CD4-positive, alpha-beta T cell treated with Interleukin-1 beta for 1 hour (primary cell): Measurements from ENCODE around the gene KYAT1.
"Not testable (repeated sequence)": the region's sequence is repeated elsewhere in the genome, so short reads cannot be mapped to it uniquely, and the experiment has no call there.

Experiments used
- DNase-seq, 2 donors: peaks; one replicate each; pipeline ENCODE4 v3.0.0-alpha.2; 2020 to 2022

KYAT1 gene

DNA sequence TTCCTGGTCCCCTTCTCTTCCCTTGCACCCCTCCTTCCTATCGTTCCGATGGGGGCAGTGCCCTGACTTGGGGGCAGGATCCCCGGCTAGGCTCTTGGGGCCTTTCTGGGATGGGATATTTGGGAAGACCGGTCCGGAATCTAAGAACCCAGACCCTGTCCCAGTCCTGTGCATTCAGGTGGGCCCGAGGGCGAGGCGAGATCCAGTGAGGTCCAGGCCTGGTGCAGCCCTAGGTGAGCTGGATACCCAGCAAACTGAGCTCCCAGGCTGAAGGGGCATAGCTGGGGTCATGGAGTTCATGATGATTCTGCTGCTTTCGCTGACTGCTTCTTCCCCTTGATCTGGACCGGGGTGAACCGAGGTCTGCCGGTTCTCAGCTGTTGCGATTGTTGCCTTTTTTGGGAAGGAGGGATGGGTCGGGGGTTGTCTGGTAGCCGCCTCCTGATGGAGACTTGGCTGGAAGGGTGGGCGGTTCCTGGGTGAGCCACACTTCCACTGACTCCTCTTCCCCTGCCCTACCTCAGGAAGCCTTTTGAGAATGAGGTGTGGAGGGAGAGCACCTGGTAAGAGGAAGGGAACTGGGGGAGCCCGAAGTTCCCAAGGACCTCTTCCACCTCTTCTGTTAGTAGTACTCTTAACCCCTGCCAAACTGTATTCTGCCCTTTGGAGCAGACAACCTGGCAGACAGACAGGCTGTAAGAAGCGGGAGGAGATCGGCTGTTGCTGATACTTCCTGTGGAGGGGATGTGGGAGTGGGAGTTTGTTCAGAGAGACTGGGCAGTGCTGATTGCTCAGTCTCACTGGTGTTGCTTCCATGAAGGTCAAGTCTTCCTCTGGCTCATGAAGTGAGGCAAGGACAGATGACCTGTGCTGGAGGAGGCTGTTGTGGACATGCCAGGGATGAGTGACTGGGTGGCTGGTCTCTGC, 1.2 kb upstream of the KYAT1 start:
- no peak for DNase-seq

DNA sequence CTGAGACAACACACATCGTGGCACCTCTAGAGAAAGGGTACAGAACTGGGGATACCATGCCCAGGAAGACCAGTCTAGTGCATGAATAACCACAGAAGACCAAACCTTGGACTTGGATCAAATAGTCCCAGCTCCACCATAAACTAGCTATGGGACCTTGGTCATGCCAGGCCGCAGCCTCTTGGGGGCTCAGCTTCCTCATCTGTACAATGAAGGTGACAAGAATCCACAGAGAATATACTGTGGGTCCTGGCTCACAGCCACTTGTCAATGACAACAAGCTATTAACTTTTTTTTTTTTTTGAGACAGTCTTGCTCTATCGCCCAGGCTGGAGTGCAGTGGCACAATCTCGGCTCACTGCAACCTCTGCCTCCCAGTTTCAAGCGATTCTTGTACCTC, 3.9 kb downstream of the KYAT1 start:
- DNase-seq, result no peak

DNA sequence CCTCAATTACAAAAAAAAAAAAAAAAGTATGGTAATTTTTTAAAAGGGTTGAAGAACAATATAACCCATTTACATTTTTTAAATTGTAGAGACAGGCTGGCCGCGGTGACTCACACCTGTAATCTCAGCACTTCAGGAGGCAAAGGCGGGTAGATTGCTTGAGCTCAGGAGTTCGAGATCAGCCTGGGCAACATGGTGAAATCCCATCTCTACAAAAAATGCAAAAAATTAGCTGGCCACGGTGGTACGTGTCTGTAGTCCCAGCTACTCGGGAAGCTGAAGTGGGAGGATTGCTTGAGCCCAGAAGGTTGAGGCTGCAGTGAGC, 10.8 kb downstream of the KYAT1 start:
- not testable (repeated sequence) for DNase-seq

DNA sequence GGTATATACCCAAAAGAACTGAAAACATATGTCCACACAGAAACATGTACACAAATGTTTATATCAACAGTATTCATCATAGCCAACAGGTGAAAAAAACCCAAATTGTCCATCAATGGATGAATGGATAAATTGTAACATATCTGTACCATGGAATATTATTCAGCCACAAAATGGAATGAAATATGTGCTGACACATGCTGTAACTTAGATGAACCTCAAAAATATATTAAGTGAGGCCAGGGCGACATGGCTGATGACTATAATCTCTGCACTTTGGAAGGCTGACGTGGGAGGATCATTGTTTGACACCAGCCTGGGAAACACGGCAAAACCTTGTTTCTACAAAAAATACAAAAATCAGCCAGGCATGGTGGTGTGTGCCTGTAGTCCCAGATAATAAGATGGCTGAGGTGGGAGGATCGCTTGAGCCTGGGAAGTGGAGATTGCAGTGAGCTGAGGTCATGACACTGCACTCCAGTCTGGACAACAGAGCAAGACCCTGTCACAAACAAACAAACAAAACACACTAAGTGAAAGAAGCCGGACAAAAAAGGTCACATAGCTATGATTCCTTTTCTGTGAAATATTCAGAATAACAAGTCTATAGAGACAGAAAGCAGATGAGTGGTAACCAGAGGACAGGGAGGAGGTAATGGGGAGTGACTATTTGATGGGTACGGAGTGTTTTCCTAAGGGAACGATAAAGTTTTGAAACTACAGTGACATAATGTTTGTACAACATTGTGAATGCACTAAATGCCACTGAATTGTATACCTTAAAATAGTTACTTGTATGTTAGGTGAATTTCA, 11.4 kb downstream of the KYAT1 start:
- no peak for DNase-seq

DNA sequence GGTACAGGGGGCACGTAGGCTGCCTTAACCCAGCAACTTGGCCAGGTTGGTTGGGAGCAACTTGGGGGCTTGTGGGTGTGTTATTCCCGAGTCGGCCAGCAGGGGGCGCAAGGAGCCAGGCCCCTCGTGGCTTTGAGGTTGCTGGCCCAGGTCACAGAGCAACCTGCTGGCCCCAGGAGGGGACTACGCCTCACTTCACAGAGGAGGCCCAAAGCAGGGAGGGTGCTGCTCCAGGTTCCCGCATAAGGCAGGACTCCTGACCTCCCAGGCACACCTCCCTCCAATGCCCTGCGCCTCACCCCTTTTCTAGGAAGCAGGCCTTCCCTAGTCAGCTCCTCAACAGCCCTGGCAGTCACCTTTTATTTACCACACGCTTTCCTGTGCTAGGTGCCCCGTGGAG, 18.1 kb downstream of the KYAT1 start:
- peak; percentile 79 to 82 for DNase-seq

DNA sequence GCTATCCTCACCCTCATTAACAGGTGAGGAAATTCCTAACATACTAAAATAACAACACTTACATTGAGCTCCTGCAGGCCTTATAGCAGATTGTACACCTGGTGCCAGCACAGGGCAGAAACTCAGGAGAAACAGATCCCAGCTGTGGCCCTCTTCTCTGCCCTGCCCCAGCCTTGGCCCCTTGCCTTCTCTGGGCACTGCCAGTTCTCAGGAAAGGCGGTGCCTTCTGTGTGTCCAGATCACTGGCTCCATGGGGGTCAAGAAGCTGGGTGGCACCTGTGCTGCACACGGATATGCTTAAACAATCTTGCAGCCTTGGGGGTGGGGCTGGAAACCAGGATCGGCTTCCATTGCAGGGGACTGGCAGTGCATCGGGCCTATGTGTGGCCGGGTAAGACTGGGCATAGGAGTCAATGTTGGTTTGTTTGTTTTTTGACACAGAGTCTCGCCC, 19.3 kb downstream of the KYAT1 start:
- no peak for DNase-seq

DNA sequence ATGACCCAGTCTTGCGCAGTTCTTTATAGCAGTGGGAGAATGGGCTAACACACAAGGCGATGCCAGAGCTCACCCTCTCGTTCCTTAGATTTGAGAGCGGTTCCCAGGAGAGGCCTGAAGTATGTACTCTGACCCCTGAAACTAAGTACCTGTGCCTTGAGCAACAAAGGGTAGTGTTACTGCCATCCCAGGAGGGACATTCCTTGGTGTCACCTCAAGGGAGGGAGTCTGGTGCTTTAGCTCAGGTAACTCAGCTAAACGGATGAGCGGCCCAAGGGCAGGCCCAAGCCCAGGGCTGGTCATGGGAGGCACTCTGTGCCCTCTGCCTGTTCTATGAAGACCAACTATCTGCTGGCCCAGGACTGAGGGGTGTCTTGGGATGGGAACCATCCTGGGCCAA, 20.2 kb downstream of the KYAT1 start:
- no peak for DNase-seq

DNA sequence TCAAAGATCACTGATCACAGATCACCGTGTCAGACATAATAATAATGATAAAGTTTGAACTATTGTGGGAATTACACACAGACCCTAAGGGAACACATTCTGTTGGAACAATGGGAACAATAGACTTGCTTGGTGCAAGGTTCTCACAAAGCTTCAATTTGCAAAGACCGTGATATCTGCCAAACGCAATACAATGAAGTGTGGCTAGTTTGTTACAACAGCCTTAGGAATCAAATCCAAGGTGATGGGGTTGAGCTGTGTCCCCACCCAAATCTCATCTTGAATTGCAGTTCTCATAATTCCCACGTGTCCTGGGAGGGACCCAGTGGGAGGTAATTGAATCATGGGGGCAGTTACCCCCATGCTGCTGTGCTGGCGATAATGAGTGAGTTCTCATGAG, 20.8 kb downstream of the KYAT1 start:
- DNase-seq, result no peak

DNA sequence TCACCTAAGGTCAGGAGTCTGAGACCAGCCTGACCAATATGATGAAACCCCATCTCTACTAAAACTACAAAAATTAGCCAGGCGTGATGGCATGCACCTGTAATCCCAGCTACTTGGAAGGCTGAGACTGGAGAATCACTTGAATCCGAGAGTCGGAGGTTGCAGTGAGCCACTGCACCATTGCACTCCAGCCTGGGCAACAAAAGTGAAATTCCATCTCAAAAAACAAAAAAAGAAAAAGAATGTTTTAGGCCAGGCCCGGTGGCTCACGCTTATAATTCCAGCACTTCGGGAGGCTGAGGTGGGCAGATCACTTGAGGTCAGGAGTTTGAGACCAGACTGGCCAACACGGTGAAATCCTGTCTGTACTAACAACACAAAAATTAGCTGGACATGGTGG, 23.3 kb downstream of the KYAT1 start:
- DNase-seq, result not testable (repeated sequence)

DNA sequence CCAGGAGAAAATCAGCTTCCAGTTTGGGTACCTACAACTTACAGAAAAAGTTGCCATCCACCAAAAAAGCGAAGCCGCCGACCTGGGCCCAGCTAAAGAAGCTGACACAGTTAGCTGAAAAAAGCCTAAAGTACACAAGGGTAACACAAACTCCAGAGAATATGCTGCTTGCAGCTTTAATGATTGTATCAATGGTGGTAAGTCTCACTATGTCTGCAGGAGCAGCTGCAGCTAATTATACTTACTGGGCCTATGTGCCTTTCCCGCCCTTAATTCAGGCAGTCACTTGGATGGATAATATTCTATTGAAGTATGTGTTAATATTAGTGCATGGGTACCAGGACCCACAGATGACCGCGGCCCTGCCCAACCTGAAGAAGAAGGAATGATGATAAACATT, 27.3 kb downstream of the KYAT1 start:
- not testable (repeated sequence) for DNase-seq

DNA sequence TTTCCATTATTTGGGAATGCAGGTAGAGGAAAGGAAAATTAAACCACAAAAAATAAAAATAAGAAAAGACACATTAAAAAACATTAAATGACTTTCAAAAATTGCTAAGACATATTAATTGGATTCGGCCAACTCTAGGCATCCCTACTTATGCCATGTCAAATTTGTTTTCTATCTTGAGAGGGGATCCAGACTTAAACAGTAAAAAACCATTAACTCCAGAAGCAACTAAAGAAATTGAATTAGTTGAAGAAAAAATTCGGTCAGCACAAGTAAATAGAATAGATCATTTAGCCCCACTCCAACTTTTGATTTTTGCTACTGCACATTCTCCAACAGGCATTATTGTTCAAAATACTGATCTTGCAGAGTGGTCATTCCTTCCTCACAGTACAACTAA, 29.1 kb downstream of the KYAT1 start:
- DNase-seq, result not testable (repeated sequence)

DNA sequence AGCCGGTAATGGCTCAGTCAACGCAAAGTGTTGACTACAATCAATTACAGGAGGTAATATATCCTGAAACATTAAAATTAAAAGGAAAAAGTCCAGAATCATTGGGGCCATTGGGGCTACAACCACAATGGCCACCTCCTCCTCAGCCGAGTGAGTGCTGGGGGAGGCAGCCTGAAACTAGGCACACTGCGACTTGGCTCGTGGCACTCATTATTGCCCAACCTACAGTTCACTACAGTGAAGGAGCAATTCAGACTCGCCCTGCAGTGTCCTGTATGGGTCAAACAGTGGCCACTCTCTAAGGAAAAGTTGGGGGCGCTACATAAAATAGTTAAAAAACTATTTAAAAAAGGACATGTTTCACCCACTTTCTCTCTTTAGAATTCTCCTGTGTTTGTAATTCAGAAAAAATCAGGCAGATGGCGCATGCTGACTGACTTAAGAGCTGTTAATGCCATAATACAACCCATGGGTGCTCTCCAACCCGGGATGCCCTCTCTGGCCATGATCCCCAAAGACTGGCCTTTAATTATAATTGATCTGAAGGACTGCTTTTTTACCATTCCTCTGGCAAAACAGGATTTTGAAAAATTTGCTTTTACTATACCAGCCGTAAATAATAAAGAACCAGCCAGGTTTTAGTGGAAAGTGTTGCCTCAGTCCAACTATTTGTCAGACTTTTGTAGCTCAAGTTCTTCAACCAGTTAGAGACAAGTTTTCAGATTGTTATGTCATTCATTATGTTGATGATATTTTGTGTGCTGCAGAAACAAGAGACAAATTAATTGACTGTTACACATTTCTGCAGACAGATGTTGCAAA, 29.8 kb downstream of the KYAT1 start:
- peak; percentile 4 to 29 for DNase-seq

DNA sequence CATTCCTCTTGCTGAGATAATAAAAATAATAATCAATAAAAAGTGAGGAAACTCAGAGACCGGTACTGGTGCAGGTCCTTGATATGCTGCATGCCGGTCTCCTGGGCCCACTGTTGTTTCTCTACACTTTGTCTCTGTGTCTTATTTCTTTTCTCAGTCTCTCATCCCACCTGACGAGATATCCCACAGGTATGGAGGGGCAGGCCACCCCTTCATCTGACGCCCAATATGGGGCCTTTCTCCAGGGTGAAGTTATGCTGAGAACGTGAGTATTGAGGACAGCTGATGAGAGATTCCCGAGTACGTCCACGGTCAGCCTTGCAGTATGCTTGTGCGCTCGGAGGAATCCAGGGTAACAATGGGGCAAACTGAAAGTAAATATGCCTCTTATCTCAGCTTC, 30.7 kb downstream of the KYAT1 start:
- not testable (repeated sequence) for DNase-seq

DNA sequence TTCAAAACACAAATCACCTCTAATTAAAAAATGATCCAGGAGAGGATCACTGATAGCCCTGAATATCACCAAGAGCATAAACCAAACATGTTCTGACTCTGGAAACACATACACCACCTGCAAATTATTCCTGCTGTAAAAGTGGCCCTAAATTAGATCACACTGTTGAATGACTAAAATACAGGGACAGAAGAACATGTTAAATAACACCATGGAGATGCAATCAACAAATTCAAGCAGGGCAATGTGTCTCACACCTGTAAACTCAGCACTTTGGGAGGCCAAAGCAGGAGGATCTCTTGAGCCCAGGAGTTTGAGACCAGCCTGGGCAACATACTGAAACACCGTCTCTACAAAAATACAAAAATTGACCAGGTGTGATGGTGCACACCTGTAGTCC, 33.9 kb downstream of the KYAT1 start:
- no peak for DNase-seq

DNA sequence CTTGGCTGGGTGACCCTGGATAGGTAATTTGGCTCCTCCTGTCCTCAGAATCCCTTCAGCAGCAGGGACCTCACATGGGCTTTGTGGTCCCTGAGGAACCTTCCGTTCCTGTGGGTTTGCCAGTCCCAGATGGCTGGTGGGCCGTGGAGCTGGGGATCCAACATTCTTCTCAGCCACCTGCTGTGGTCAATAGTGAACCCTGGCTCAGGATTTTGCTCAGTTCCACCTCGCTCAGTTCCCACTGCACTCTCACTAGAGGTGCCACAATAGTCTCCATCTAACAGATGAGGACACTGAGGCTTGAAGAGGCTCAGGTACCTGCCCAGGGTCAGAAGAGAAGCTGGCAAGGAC, 35.1 kb downstream of the KYAT1 start:
- DNase-seq, result no peak

DNA sequence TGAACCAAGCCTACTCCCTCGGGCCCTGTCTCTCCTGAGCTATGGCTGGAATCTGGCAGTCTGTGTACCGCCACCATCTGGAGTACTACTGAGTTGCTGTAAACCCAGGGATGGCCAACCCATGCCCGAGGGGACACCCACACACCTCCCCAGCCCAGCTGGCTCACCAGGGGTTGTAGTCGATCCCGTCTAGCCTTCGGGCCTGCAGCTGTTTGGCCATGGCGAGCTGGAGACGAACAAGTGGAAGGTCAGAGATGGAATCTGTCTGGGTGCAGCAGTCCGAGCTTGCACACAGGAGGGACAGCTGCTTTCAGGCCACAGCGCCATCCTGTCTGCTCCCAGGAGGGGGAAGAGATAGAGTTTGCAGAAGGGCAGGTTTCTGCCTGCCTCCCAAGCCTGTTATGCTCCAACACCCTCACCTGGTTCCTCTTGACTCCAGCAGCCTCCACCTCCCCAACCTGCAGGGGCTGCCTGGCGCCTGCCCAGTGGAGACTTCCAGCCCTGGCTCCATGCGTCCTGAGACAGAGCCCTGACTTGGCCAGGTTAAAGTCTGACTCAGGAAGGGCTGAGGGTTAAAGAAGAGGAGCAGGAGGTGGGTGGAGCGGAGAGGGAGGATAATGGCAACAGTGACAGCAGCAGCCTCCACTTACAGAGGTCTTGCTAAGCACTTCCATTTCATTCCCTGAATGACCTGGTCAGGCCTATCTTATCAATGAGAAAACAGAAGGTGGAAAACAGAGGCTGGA, 36.4 kb downstream of the KYAT1 start:
- DNase-seq, result no peak

DNA sequence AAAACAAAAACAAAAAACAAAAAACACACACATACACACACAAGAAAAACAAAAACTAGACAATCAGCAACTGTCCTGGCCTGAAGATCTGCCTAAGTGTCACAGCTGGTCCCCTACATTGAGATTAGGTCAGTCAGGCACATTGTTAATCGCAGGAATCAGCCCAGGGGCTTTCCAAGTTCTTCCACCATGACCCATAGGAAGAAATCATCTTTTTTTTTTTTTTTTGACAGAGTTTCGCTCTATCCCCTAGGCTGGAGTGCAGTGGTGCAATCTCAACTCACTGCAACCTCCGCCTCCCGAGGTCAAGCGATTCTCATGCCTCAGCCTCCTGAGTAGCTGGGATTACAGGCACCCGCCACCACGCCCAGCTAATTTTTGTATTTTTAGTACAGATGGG, 38.6 kb downstream of the KYAT1 start:
- DNase-seq, result not testable (repeated sequence)

DNA sequence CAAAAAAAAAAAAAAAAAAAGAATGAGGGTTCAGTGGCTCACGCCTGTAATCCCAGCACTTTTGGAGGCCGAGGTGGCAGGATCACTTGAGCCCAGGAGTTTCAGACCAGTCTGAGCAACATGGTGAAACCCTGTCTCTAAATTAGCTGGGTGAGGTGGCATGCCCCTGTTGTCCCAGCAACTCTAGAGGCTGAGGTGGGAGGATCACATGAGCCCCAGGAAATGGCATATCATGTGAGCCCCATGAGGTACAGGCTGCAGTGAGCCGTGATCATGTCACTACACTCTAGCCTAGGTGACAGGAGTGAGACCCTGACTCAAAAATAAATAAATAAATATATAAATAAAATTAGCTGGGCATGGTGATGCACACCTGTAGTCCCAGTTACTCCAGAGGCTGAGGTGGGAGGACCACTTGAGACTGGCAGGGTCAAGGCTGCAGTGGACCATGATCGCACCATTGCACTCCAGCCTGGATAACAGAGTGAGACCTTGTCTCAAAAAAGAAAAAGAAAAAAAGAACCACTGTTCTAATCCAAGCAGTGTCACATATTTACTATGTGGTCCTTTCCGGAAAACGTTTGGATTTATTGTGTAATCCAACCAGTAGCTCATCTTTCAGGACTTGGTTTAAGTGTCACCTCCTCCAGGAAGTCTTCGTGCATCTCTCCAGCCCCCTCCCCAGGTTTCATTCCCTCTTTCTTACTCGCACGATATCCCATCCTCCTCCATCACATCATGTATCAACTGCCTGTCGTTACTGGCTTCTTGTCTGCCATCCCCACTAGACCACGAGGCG, 39.9 kb downstream of the KYAT1 start:
- DNase-seq, result no peak

DNA sequence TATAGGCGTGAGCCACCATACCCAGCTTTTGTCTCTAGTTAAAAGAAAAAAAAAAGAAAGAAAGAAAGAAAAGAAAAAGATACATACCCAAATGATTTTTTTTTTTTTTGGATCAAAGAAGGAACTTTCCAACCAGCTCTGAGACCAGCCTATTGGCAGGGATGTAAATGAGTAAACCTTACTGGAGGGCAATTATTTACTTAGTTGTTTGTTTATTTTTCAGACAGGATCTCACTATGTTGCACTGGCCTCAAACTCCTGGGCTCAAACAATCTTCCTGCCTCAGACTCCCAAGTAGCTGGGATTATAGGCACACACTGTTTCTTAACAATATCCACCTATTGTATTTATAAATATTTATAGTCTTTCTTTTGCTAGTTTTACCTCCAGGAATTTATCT, 41.2 kb downstream of the KYAT1 start:
- no peak for DNase-seq

DNA sequence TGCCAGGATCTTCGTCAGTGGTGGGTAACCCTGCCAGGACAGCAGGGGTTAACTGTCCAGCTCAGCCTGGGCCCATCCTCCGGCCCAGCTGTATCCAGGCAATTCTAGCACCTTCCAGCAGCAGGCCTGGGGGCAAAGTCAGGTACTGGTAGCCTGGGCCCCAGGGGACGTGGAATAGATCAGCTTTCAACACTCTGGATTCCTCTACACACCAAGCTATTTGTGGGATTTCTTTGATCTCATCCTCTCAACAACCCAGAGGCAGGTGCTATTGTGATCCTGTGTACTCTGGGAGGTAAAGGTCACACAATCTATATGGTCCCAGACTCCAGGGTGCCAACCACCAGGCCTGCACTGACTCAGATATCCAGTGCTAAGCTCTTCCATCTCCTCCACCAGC, 43.4 kb downstream of the KYAT1 start:
- DNase-seq, result no peak

DNA sequence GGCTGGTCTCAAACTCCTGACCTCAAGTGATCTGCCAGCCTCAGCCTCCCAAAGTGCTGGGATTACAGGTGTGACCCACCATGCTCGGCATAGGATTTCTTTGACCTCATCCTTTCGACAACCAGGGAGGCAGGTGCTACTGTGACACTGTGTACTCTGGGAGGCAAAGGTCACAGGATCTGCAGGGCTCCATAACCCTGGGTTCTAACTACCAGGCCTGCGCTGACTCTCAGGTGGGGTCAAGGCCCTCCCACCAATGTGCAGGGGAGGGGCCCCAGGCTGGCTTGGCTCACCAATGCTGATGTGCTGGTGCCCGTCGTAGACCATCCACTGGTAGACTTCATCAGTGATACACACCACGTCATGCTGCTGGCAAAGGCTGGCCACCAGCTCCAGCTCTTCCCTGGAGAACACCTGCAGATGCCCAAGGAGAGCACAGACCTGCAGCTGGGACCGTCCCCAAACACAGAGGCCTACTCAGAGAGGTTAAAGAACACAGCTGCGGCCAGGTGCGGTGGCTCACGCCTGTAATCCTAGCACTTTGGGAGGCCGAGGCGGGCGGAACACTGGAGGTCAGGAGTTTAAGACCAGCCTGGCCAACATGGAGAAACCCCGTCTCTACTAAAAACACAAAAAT, 45.1 kb downstream of the KYAT1 start:
- no peak for DNase-seq
